ENCODE measurements around the gene PLCL1. TPM values are rescaled to one million over a fixed set of nuclear protein-coding genes. Genes with fewer than 3 reads are reported as not detected.

PLCL1 gene
- total RNA-seq, 1 experiment from 2014 or later, result 0.07 TPM

- ChIA-PET POLR2A (no interaction called here), CTCF (no interaction called here)
- H3K36me3 Mint-ChIP-seq, result no peaks in the 10 kb centered on the region
- no peak overlapping the region for H3K27ac Mint-ChIP-seq
- peaks cover 5% of the 10 kb centered on the region for H3K4me1 Mint-ChIP-seq
- H3K27me3 Mint-ChIP-seq (ENCODE audit: low read depth), result no peaks in the 10 kb centered on the region; the same call in 1 of the 2 replicates
- ATAC-seq, result no peak
- no peak for DNase-seq (ENCODE audit: low spot score)
- no peaks in the 10 kb centered on the region for H3K9me3 Mint-ChIP-seq
- TF ChIP-seq ZNF416 (CRISPR knock-in tag; IDR thresholded peaks at IDR 0.05) (no peak), AR (CRISPR knock-in tag; IDR thresholded peaks at IDR 0.05) (no peak), CTCF (IDR thresholded peaks at IDR 0.05) (no peak), TEAD1 (CRISPR knock-in tag; IDR thresholded peaks at IDR 0.05) (no peak), AFF4 (CRISPR knock-in tag; IDR thresholded peaks at IDR 0.05; ENCODE audit: borderline replicate concordance) (no peak), SMAD4 (CRISPR knock-in tag; IDR thresholded peaks at IDR 0.05) (no peak), TP53 (CRISPR knock-in tag; IDR thresholded peaks at IDR 0.05) (no peak), PRRX2 (CRISPR knock-in tag; IDR thresholded peaks at IDR 0.05) (no peak), KAT7 (CRISPR knock-in tag; IDR thresholded peaks at IDR 0.05; ENCODE audit: borderline replicate concordance) (no peak), MLX (CRISPR knock-in tag; IDR thresholded peaks at IDR 0.05) (no peak), USF1 (CRISPR knock-in tag; IDR thresholded peaks at IDR 0.05) (no peak), CREM (CRISPR knock-in tag; IDR thresholded peaks at IDR 0.05) (no peak), MXD4 (CRISPR knock-in tag; IDR thresholded peaks at IDR 0.05; ENCODE audit: borderline replicate concordance) (no peak), FOXK1 (CRISPR knock-in tag; IDR thresholded peaks at IDR 0.05) (no peak), ESRRA (CRISPR knock-in tag; IDR thresholded peaks at IDR 0.05; ENCODE audit: borderline replicate concordance) (no peak), NFE2L1 (CRISPR knock-in tag; IDR thresholded peaks at IDR 0.05) (no peak), STAT6 (CRISPR knock-in tag; conservative IDR thresholded peaks at IDR 0.05; ENCODE audit: low read depth) (no peak), ZNF232 (CRISPR knock-in tag; IDR thresholded peaks at IDR 0.05) (no peak), SMAD3 (CRISPR knock-in tag; IDR thresholded peaks at IDR 0.05; ENCODE audit: borderline replicate concordance) (no peak), RELA (CRISPR knock-in tag; IDR thresholded peaks at IDR 0.05; ENCODE audit: borderline replicate concordance) (no peak)
- H3K4me3 Mint-ChIP-seq, result no peak overlapping the region
These were observed 291.6 kb downstream of the PLCL1 start for GRCh38 chr2:198096002-198096401.

Measured in WTC11 (cell line).